ENCODE results near the gene SENP1. TPM values are rescaled to one million over a fixed set of nuclear protein-coding genes. Genes with fewer than 3 reads are reported as not detected.

Gene SENP1
- total RNA-seq, 1 donor from 2014 or later: 32.0 TPM

- Mint-ChIP-seq H3K4me3 (no peak overlapping the region), H3K36me3 (no peaks in the 10 kb centered on the region), H3K4me1 (ENCODE audit: unreplicated experiment) (peaks cover 11% of the 10 kb centered on the region), H3K27ac (no peak overlapping the region), H3K27me3 (peaks cover 45% of the 10 kb centered on the region), H3K9me3 (no peaks in the 10 kb centered on the region)
- no peak for DNase-seq (ENCODE audit: extremely low spot score, unreplicated experiment)
- no peak for TF ChIP-seq CTCF (conservative IDR thresholded peaks at IDR 0.05)
Observed at GRCh38 chr12:48008349-48008748, 97.5 kb downstream of the SENP1 start.

- TF ChIP-seq CTCF (conservative IDR thresholded peaks at IDR 0.05): no peak
- no peak overlapping the region for H3K4me3 Mint-ChIP-seq
- peaks cover 19% of the 10 kb centered on the region for H3K4me1 Mint-ChIP-seq (ENCODE audit: unreplicated experiment)
- no peaks in the 10 kb centered on the region for H3K9me3 Mint-ChIP-seq
- H3K27ac Mint-ChIP-seq: no peak overlapping the region
- no peaks in the 10 kb centered on the region for H3K36me3 Mint-ChIP-seq
- H3K27me3 Mint-ChIP-seq: peaks cover 56% of the 10 kb centered on the region
- no peak for DNase-seq (ENCODE audit: extremely low spot score, unreplicated experiment)
Observed at GRCh38 chr12:48007206-48007605, 98.7 kb downstream of the SENP1 start.

GRCh38 chr12:48005750-48006021, 100.2 kb downstream of the SENP1 start:
- Mint-ChIP-seq H3K27ac (no peak overlapping the region), H3K4me3 (peak overlapping the region; percentile 57), H3K4me1 (ENCODE audit: unreplicated experiment) (peaks cover 20% of the 10 kb centered on the region), H3K9me3 (no peaks in the 10 kb centered on the region), H3K36me3 (no peaks in the 10 kb centered on the region), H3K27me3 (peaks cover 70% of the 10 kb centered on the region)
- TF ChIP-seq CTCF (conservative IDR thresholded peaks at IDR 0.05): no peak
- DNase-seq (ENCODE audit: extremely low spot score, unreplicated experiment): no peak

GRCh38 chr12:48005001-48005749, 100.7 kb downstream of the SENP1 start:
- Mint-ChIP-seq H3K9me3 (no peaks in the 10 kb centered on the region), H3K4me3 (peak overlapping the region; percentile 57), H3K27me3 (peaks cover 73% of the 10 kb centered on the region), H3K36me3 (no peaks in the 10 kb centered on the region), H3K4me1 (ENCODE audit: unreplicated experiment) (peaks cover 25% of the 10 kb centered on the region), H3K27ac (no peak overlapping the region)
- no peak for TF ChIP-seq CTCF (conservative IDR thresholded peaks at IDR 0.05)
- DNase-seq (ENCODE audit: extremely low spot score, unreplicated experiment): no peak

- Mint-ChIP-seq H3K36me3 (no peaks in the 10 kb centered on the region), H3K27me3 (peaks cover 73% of the 10 kb centered on the region), H3K9me3 (no peaks in the 10 kb centered on the region), H3K4me3 (peak within 1 kb of the TSS; percentile 97), H3K4me1 (ENCODE audit: unreplicated experiment) (peaks cover 25% of the 10 kb centered on the region), H3K27ac (peak within 1 kb of the TSS; percentile 94)
- TF ChIP-seq CTCF (conservative IDR thresholded peaks at IDR 0.05): no peak
- peak; percentile 84 for DNase-seq (ENCODE audit: extremely low spot score, unreplicated experiment)
Observed at GRCh38 chr12:48004053-48004941, 101.6 kb downstream of the SENP1 start, which contains the start of gene COL2A1. TSS of gene COL2A1 (minus strand) at chr12:48004476. CDS start at chr12:48004321, 155 bp downstream.

All from type B pancreatic cell (in vitro differentiated cells).